ENCODE data around the gene SPAST.
"Not testable (repeated sequence)": the region's sequence is repeated elsewhere in the genome, so short reads cannot be mapped to it uniquely, and the experiment has no call there.

DNA sequence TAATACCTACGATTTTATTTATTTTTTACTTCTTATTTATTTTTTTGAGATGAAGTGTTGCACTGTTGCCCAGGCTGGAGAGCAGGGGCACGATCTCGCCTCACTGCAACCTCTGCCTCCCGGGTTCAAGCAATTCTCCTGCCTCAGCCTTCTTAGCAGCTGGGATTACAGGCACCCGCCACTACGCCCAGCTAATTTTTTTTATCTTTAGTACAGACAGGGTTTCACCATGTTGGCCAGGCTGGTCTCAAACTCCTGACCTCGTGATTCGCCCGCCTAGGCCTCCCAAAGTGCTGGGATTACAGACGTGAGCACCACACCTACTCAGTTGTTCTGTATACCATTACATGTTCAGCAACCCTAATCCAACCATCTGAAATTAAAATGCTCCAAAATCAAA lies 100.9 kb downstream of the SPAST start:
- TF ChIP-seq, protein P1, sequence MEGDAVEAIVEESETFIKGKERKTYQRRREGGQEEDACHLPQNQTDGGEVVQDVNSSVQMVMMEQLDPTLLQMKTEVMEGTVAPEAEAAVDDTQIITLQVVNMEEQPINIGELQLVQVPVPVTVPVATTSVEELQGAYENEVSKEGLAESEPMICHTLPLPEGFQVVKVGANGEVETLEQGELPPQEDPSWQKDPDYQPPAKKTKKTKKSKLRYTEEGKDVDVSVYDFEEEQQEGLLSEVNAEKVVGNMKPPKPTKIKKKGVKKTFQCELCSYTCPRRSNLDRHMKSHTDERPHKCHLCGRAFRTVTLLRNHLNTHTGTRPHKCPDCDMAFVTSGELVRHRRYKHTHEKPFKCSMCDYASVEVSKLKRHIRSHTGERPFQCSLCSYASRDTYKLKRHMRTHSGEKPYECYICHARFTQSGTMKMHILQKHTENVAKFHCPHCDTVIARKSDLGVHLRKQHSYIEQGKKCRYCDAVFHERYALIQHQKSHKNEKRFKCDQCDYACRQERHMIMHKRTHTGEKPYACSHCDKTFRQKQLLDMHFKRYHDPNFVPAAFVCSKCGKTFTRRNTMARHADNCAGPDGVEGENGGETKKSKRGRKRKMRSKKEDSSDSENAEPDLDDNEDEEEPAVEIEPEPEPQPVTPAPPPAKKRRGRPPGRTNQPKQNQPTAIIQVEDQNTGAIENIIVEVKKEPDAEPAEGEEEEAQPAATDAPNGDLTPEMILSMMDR (IDR thresholded peaks at IDR 0.05) = not testable (repeated sequence)
- TF ChIP-seq EZH2 (IDR thresholded peaks at IDR 0.05; ENCODE audit: borderline replicate concordance, insufficient read depth, low read depth, low read length, poor library complexity, severe bottlenecking) = not testable (repeated sequence)
